Umbilical cord (tissue), 2 donors: ENCODE measurements around the gene DIS3L2. TPM values are rescaled to one million over a fixed set of nuclear protein-coding genes. Genes with fewer than 3 reads are reported as not detected.
"Not testable (repeated sequence)": the region's sequence is repeated elsewhere in the genome, so short reads cannot be mapped to it uniquely, and the experiment has no call there.

Experiments
- DNase-seq: peaks from one replicate; pipeline ENCODE4 v3.0.0-alpha.2; 2015; ENCODE audit warnings: low spot score
- total RNA-seq: library from RNA; depleted of rRNA; stranded (reverse); fragments of >200 nt; gene quantifications from one replicate; pipeline ENCODE4 v1.2.3, GENCODE V29; 2014; ENCODE audit warnings: low replicate concordance; ENCODE audit not compliant: insufficient read depth

Gene DIS3L2
- total RNA-seq, 1 donor from 2014 or later = 46.0 TPM

DNA sequence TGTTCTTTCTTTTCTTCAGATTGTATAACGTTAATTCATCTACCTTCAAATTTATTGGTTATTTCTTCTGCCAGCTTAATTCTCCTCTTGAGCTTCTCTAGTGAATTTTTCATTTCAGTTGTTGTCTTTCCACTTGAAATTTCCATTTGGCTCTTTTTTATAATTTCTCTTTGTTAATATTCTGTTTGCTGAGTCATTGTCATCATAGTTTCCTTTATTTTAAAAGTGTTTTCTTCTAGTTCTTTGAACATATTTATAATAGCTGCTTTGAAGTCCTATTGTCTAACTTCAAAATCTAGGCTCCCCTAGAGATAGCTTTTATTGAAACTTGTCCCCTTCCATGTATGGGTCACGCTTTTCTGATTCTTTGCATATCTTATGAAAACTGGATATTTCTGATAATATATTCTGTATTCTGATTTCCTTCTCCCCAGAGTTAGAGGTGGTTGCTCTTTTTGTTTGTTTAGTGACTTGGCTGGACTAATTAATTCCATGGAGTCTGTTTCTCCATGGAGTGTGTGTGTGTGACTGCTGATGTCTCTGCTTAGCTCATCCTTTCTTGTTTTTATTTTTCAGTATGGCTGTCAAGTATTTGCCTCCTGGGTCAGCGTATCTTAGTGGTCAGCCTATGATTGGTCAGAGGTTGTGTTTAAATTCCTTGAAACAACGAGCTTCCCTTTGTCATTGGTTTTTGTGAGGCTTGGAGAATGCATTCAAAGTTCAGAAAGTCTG lies 47.6 kb downstream of the DIS3L2 start:
- DNase-seq = no peak

GRCh38 chr2:232009639-232010274 lies 48.2 kb downstream of the DIS3L2 start:
- no peak for DNase-seq

GRCh38 chr2:232013701-232014353 lies 52.3 kb downstream of the DIS3L2 start:
- DNase-seq = no peak

GRCh38 chr2:232014681-232015080 lies 53.2 kb downstream of the DIS3L2 start:
- DNase-seq = no peak

GRCh38 chr2:232018181-232018580 lies 56.7 kb downstream of the DIS3L2 start:
- DNase-seq = no peak

- no peak for DNase-seq
These were observed 61.2 kb downstream of the DIS3L2 start for GRCh38 chr2:232022718-232023117.

DNA sequence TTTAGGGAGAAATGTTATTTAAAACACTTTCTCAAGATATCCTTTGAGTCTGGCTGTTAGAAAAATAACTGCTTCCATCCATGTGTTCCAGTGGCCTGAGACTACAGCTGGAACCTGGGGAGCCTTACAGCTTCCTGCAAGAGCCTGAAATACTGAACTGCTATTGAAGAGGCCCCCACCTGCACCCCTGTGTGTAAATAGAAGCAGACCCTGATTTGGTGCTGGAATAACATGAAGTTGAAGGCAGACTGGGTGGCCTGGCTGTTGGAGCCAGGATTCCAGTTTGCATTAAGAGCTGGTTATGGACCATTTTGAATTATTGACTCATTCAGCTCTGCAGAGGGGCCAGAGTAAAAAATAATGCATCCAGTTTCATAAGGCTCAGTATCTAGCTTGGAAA lies 61.9 kb downstream of the DIS3L2 start:
- no peak for DNase-seq

DNA sequence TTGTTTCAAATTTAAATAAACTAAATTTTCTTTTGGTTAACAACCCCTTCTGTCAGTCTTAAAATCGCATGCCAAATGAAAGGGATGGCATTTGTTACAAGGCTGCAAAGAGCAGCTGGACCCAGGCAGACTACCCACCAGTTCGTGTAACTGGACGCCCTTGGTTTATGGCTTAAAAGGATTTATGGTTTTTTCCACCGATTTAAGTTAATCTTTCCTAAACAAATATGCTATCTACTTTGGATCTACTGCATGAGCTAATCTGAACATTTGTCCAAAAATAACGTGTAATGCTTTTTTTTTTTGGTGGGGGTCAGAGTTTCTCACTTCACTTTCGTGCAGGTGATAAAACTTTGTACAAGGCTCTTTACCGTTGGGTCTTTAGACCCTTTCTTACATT lies 62.9 kb downstream of the DIS3L2 start:
- DNase-seq = no peak

GRCh38 chr2:232026910-232027309 lies 65.4 kb downstream of the DIS3L2 start:
- DNase-seq = no peak

GRCh38 chr2:232027530-232027929 lies 66.0 kb downstream of the DIS3L2 start:
- no peak for DNase-seq

DNA sequence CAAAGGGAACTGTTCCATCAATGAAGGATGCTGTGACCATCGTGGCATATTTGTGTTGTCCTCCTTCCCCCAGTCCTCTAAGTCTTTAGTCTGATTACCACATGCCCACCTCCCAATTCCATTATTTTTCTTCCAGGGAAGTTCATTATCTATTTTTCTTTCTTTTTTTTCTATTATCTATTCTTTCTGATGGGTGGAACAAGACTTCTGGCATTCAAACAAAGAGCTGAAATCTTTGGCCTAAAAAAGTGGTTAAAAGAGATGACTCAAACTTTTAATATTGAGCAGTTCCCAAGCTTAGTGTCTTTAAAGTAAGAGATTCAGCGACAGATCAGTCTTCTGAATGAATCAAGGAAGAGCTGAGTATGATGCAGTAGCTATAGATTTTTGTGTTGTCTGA lies 66.6 kb downstream of the DIS3L2 start:
- no peak for DNase-seq

DNA sequence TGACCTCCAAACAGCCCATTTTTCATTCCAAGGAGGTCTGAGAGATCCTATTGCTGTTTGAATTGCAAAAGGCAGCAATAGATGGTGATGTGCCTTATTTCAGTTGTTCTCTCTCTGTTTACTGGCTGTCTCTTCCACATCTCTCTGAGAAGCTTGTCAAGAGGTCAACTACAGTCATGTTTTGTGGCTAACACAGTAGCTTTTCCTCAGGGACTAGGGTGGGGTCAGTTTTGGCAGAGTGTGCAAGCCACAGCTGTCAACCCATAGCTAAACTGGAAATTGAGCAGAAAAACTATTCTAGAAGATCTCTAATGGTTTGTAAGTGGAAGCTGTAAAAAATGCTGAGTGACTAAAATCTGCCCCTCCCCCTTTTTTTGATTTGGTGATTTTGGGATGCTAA lies 67.1 kb downstream of the DIS3L2 start:
- no peak for DNase-seq

GRCh38 chr2:232029346-232029745 lies 67.8 kb downstream of the DIS3L2 start:
- no peak for DNase-seq

- DNase-seq = no peak
These were observed 68.7 kb downstream of the DIS3L2 start for GRCh38 chr2:232030229-232030628.

DNA sequence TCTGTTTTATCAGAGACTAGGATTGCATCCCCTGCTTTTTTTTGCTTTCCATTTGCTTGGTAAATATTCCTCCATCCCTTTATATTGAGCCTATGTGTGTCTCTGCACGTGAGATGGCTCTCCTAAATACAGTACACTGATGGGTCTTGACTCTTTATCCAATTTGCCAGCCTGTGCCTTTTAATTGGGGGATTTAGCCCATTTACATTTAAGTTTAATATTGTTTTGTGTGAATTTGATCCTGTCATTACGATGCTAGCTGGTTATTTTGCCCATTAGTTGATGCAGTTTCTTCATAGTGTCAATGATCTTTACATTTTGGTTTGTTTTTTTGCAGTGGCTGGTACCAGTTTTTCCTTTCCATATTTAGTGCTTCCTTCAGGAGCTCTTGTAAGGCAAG lies 73.8 kb downstream of the DIS3L2 start:
- DNase-seq = not testable (repeated sequence)

DNA sequence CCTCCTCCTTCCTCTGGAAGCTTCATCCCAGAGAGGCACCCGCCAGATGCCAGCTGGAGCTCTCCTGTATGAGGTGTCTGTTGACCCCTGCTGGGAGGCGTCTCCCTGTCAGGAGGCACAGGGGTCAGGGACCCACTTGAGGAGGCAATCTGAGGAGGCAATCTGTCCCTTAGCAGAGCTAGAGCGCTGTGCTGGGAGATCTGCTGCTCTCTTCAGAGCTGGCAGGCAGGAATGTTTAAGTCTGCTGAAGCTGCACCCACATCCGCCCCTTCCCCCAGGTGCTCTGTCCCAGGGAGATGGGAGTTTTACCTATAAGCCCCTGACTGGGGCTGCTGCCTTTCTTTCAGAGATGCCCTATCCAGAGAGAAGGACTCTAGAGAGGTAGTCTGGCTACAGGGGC lies 75.4 kb downstream of the DIS3L2 start:
- not testable (repeated sequence) for DNase-seq

DNA sequence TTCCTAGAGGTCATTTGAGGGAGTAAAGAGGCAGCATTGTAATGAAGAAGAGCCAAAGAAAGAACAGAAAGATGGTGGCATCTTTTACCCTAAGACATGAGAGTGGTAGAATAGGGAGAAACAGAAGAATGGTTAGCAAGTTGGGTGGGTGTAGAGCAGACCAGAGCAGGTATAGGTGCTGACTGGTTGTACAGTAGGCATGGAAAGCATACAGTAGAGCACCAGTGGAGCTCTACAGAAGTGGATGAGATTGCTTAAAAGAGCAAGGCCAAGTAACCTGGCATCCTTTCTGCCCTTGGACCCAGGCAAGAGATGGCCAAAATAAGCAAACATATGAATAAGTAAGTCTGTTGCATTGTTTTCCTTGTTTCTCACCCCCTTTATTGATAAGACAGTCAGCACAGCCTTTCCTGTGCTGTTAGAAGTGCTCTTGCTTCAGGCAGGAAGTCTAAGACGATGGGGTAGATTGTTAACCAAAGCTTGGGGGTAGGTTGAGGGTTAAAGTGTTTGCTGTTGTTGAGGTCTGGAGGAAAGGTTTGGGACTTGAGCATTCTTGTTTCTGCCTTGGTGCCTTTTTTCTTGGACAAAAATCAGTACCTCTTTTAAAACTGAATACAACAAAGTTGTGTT lies 76.9 kb downstream of the DIS3L2 start:
- DNase-seq = no peak

- no peak for DNase-seq
These were observed 77.5 kb downstream of the DIS3L2 start for GRCh38 chr2:232038881-232039485.

GRCh38 chr2:232042911-232043574 lies 81.5 kb downstream of the DIS3L2 start:
- DNase-seq = no peak

DNA sequence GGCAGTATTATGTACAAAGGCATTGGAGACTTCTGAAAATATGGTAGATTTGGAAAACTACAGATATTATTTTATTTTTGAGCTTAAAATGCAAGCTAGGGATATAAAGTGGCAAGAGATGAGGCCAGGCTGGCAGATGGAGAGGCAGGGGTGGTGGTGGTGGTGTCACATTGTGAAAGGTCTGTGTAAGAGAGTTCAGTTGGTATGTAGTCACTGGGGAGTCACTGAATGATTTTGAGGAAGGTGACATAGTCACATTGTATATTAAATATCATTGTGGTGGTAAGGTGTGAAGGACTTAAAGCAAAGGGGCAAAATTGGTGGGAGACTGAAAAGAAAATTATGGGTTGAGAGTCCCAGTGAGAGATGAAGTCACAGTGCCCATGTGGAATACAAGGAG lies 82.5 kb downstream of the DIS3L2 start:
- DNase-seq = no peak

GRCh38 chr2:232049350-232049749 lies 87.8 kb downstream of the DIS3L2 start:
- DNase-seq = no peak
